SK-N-SH treated with all-trans-retinoic acid at 6 μM for 48 hours (cell line): ENCODE measurements around the gene OR51V1.

Experiments
- ARNTL ChIP-seq: fragments of 450-650 bp; formaldehyde crosslinking; IDR thresholded peaks from 2 replicates; pipeline ENCODE4 v1.5.0; 2020; ENCODE audit warnings: low read depth, mild to moderate bottlenecking, moderate library complexity, borderline replicate concordance
- BACH2 ChIP-seq: fragments of 250-450 bp; sonication (Bioruptor Pico); IDR thresholded peaks from 2 replicates; pipeline ENCODE4 v1.9.0; 2021; ENCODE audit warnings: mild to moderate bottlenecking, borderline replicate concordance
- CREB5 ChIP-seq: fragments of 250-450 bp; sonication (Bioruptor Pico); IDR thresholded peaks from 2 replicates; pipeline ENCODE4 v1.5.1; 2020; ENCODE audit warnings: low read depth, mild to moderate bottlenecking, moderate library complexity
- CSDC2 ChIP-seq: fragments of 250-450 bp; sonication (Bioruptor Pico); IDR thresholded peaks from 2 replicates; pipeline ENCODE4 v1.5.0; 2020; ENCODE audit warnings: mild to moderate bottlenecking, moderate library complexity
- ESRRG ChIP-seq: fragments of 250-450 bp; sonication (Bioruptor Pico); IDR thresholded peaks from 2 replicates; pipeline ENCODE4 v1.6.1; 2021; ENCODE audit warnings: mild to moderate bottlenecking
- OSR1 ChIP-seq: fragments of 250-450 bp; sonication (Bioruptor Pico); IDR thresholded peaks from 2 replicates; pipeline ENCODE4 v1.8.0; 2022; ENCODE audit warnings: moderate library complexity, mild to moderate bottlenecking, inconsistent platforms
- PATZ1 ChIP-seq: fragments of 250-450 bp; sonication (Bioruptor Pico); IDR thresholded peaks from 2 replicates; pipeline ENCODE4 v1.8.0; 2020; ENCODE audit warnings: mild to moderate bottlenecking, moderate library complexity, borderline replicate concordance
- POU6F1 ChIP-seq: fragments of 250-450 bp; sonication (Bioruptor Pico); IDR thresholded peaks from 2 replicates; pipeline ENCODE4 v1.8.0; 2021; ENCODE audit warnings: low read depth, mild to moderate bottlenecking, moderate library complexity, borderline replicate concordance
- RARB ChIP-seq: fragments of 250-450 bp; sonication (Bioruptor Pico); IDR thresholded peaks from 2 replicates; pipeline ENCODE4 v1.8.0; 2021; ENCODE audit warnings: mild to moderate bottlenecking, moderate library complexity
- TCF4 ChIP-seq: fragments of 250-450 bp; sonication (Bioruptor Pico); IDR thresholded peaks from 2 replicates; pipeline ENCODE4 v1.8.0; 2021; ENCODE audit warnings: mild to moderate bottlenecking, moderate library complexity, borderline replicate concordance
- TSHZ2 ChIP-seq: fragments of 250-450 bp; sonication (Bioruptor Pico); IDR thresholded peaks from 2 replicates; pipeline ENCODE4 v1.5.0; 2020; ENCODE audit warnings: mild to moderate bottlenecking, moderate library complexity
- ZC3H10 ChIP-seq: fragments of 250-450 bp; sonication (Bioruptor Pico); IDR thresholded peaks from 2 replicates; pipeline ENCODE4 v1.5.1; 2021; ENCODE audit warnings: mild to moderate bottlenecking, moderate library complexity
- ZNF565 ChIP-seq: fragments of 450-650 bp; formaldehyde crosslinking; conservative IDR thresholded peaks from 2 replicates; pipeline ENCODE4 v1.5.0; 2020; ENCODE audit warnings: low read depth, mild to moderate bottlenecking, moderate library complexity
- ZNF70 ChIP-seq: fragments of 450-650 bp; formaldehyde crosslinking; IDR thresholded peaks from 2 replicates; pipeline ENCODE4 v1.5.0; 2020; ENCODE audit warnings: mild to moderate bottlenecking, moderate library complexity

GRCh38 chr11:5225480-5225871 lies 25.0 kb upstream of the OR51V1 start:
- TF ChIP-seq POU6F1 (CRISPR knock-in tag) = no peak
- TF ChIP-seq ZNF565 = no peak
- TF ChIP-seq ZC3H10 (CRISPR knock-in tag) = no peak
- no peak for TF ChIP-seq CREB5 (CRISPR knock-in tag)
- no peak for TF ChIP-seq ARNTL
- no peak for TF ChIP-seq PATZ1
- no peak for TF ChIP-seq CSDC2
- no peak for TF ChIP-seq BACH2
- TF ChIP-seq OSR1 (CRISPR knock-in tag) = no peak
- no peak for TF ChIP-seq ESRRG (CRISPR knock-in tag)
- no peak for TF ChIP-seq TSHZ2 (CRISPR knock-in tag)
- TF ChIP-seq ZNF70 (CRISPR knock-in tag) = no peak
- no peak for TF ChIP-seq RARB (CRISPR knock-in tag)
- no peak for TF ChIP-seq TCF4 (CRISPR knock-in tag)
